GM23248 (cell line): ENCODE results near the gene HTRA1. TPM values are rescaled to one million over a fixed set of nuclear protein-coding genes. Genes with fewer than 3 reads are reported as not detected.

ENCODE experiments used
- DNase-seq: peaks from one replicate; pipeline ENCODE4 v3.0.0-alpha.2; 2015
- H2AFZ ChIP-seq: fragments of 200-600 bp; sonication (generic); 2 replicates; pipeline ENCODE4 v1.6.1; 2016; ENCODE audit warnings: antibody characterized with exemption
- H3F3A ChIP-seq: fragments of 200-600 bp; sonication (generic); 2 replicates; pipeline ENCODE4 v1.6.1; 2016; ENCODE audit warnings: mild to moderate bottlenecking, antibody characterized with exemption, mixed run types; ENCODE audit not compliant: insufficient read depth
- H3K27ac ChIP-seq: fragments of 200-600 bp; sonication (generic); 2 replicates; pipeline ENCODE4 v1.5.1; 2016; ENCODE audit warnings: mild to moderate bottlenecking
- H3K27me3 ChIP-seq: fragments of 200-600 bp; sonication (generic); replicated peaks from 2 replicates; pipeline ENCODE4 v1.6.1; 2016; ENCODE audit warnings: mild to moderate bottlenecking; ENCODE audit not compliant: insufficient read depth
- H3K36me3 ChIP-seq: fragments of 200-600 bp; sonication (generic); 2 replicates; pipeline ENCODE4 v1.6.1; 2016; ENCODE audit warnings: low read depth, mild to moderate bottlenecking
- H3K4me1 ChIP-seq: fragments of 200-600 bp; sonication (generic); 2 replicates; pipeline ENCODE4 v1.6.1; 2016; ENCODE audit warnings: mild to moderate bottlenecking; ENCODE audit not compliant: insufficient read depth
- H3K4me2 ChIP-seq: fragments of 200-600 bp; sonication (generic); one replicate; pipeline ENCODE4 v1.6.1; 2016; ENCODE audit warnings: mild to moderate bottlenecking; ENCODE audit not compliant: unreplicated experiment
- H3K4me3 ChIP-seq: fragments of 200-600 bp; sonication (generic); 2 replicates; pipeline ENCODE4 v1.5.1; 2016; ENCODE audit warnings: mild to moderate bottlenecking
- H3K79me2 ChIP-seq: fragments of 200-600 bp; sonication (generic); 2 replicates; pipeline ENCODE4 v1.6.1; 2016; ENCODE audit warnings: mild to moderate bottlenecking; ENCODE audit not compliant: insufficient read depth
- H3K9ac ChIP-seq: fragments of 200-600 bp; sonication (generic); 2 replicates; pipeline ENCODE4 v1.6.1; 2016; ENCODE audit warnings: mild to moderate bottlenecking
- H3K9me2 ChIP-seq: fragments of 200-600 bp; sonication (generic); 2 replicates; pipeline ENCODE4 v1.6.1; 2016; ENCODE audit warnings: mixed run types, mild to moderate bottlenecking, moderate library complexity; ENCODE audit not compliant: insufficient read depth
- H3K9me3 ChIP-seq: fragments of 200-600 bp; sonication (generic); one replicate; pipeline ENCODE4 v1.6.1; 2017; ENCODE audit warnings: low read depth
- H4K20me1 ChIP-seq: fragments of 200-600 bp; sonication (generic); 2 replicates; pipeline ENCODE4 v1.6.0; 2016; ENCODE audit not compliant: insufficient read depth
- EZH2 ChIP-seq: fragments of 200-600 bp; sonication (generic); IDR thresholded peaks from 2 replicates; pipeline ENCODE4 v1.6.1; 2018; ENCODE audit warnings: antibody characterized with exemption, mild to moderate bottlenecking; ENCODE audit not compliant: insufficient read depth, poor library complexity, severe bottlenecking
- EZH2phosphoT487 ChIP-seq: fragments of 200-600 bp; sonication (generic); IDR thresholded peaks from 2 replicates; pipeline ENCODE4 v1.6.1; 2018; ENCODE audit warnings: antibody characterized with exemption, moderate library complexity, mild to moderate bottlenecking, low read depth; ENCODE audit not compliant: insufficient read depth
- WGBS, 2 experiments: methylation state at CpG; one replicate each; pipeline ENCODE4 v1.1.6; 2015 to 2017; ENCODE audit warnings: low lambda C conversion rate in 2 of 2, low coverage in 1 of 2; ENCODE audit errors: missing lambda C conversion rate in 2 of 2; 5-methylcytosine and 5-hydroxymethylcytosine counted together
- in situ Hi-C: fragments of 300-500 bp; cut with MboI; formaldehyde crosslinking; loops from 2 replicates; pipeline ENCODE4 v1.15.0; 2020
- polyA plus RNA-seq: library from polyadenylated mRNA; unstranded; fragments of >200 nt; fragmentation: Nextera tagmentation; extraction: Ambion mirVana; gene quantifications from 2 replicates; pipeline ENCODE4 v1.2.1, GENCODE V29; 2016
- total RNA-seq: library from RNA; depleted of rRNA; stranded (reverse); fragments of >200 nt; shearing (Covaris generic); gene quantifications from 2 replicates; pipeline ENCODE4 v1.2.3, GENCODE V29; 2014

HTRA1 gene
- total and polyA plus RNA-seq, 2 experiments from 2014 or later, result 220 to 405 TPM

DNA sequence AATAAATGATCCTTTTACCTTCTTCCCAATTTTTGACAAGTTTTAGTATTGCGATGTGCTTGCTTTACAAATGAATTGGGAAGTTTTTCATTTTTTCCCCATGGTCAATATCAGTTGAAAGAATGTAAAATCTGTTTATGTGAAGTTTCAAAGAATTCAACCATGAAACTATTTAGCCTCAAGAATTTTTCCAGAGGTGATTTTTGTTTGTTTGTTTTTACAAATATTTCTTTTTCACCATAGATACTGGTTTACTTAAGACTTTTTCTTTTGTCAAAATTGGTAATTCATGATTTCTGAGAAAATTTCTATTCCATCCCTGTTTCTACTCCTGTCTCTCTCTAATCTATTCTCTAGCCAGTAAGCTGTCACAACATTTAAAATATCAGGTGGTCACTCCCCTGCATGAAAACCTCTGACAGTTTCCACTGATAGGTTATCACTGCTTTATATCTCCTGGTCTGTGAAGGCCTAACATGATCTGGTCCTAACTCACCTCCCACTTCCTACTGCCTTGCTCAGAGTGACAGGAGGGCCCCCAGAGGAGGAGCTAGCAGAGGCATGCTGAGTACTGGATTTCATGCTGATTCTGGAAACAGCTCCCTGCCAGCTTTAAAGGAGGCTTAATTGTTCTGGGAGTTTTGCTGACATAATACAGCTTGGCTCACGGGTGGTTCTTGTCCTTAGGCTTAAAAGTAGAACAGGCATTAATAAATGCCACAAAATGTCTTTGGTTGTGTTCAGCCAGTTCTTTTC is 14.5 kb upstream of the HTRA1 start:
- TF ChIP-seq EZH2phosphoT487 (no peak), EZH2 (no peak)
- H3K27ac ChIP-seq, result no peak overlapping the region
- H3F3A ChIP-seq, result no peaks in the 10 kb centered on the region
- H3K4me1 ChIP-seq, result peaks cover 7% of the 10 kb centered on the region
- peak; percentile 12 for DNase-seq
- H4K20me1 ChIP-seq, result no peaks in the 10 kb centered on the region
- H3K9ac ChIP-seq, result no peak overlapping the region
- H3K4me2 ChIP-seq, result no peak overlapping the region
- no peak overlapping the region for H2AFZ ChIP-seq
- no peaks in the 10 kb centered on the region for H3K36me3 ChIP-seq
- H3K27me3 ChIP-seq, result no peaks in the 10 kb centered on the region
- no peak overlapping the region for H3K4me3 ChIP-seq
- in situ Hi-C loops, result loop anchor here (10.0 kb wide), 1 partner anchor 118 kb away; the partner anchor contains the start of gene DMBT1
- no peaks in the 10 kb centered on the region for H3K9me3 ChIP-seq
- no peaks in the 10 kb centered on the region for H3K9me2 ChIP-seq
- H3K79me2 ChIP-seq, result no peaks in the 10 kb centered on the region
- 61 to 63% methylated on average over 2 of the region's 2 CpGs for WGBS, 2 experiments

GRCh38 chr10:122448600-122448999 is 12.8 kb upstream of the HTRA1 start:
- Histone ChIP-seq H3K27me3 (no peaks in the 10 kb centered on the region), H4K20me1 (no peaks in the 10 kb centered on the region), H3F3A (no peaks in the 10 kb centered on the region), H3K36me3 (no peaks in the 10 kb centered on the region), H3K4me2 (no peak overlapping the region), H2AFZ (no peak overlapping the region), H3K27ac (no peak overlapping the region), H3K4me3 (no peak overlapping the region), H3K79me2 (no peaks in the 10 kb centered on the region), H3K9me3 (no peaks in the 10 kb centered on the region), H3K4me1 (no peaks in the 10 kb centered on the region), H3K9me2 (no peaks in the 10 kb centered on the region), H3K9ac (no peak overlapping the region)
- in situ Hi-C loops, result loop anchor here (10.0 kb wide), 1 partner anchor 116 kb away; the partner anchor contains the start of gene DMBT1
- WGBS, 2 experiments, result 80 to 81% methylated on average over 3 of the region's 3 CpGs
- no peak for DNase-seq
- TF ChIP-seq EZH2phosphoT487 (no peak), EZH2 (no peak)

DNA sequence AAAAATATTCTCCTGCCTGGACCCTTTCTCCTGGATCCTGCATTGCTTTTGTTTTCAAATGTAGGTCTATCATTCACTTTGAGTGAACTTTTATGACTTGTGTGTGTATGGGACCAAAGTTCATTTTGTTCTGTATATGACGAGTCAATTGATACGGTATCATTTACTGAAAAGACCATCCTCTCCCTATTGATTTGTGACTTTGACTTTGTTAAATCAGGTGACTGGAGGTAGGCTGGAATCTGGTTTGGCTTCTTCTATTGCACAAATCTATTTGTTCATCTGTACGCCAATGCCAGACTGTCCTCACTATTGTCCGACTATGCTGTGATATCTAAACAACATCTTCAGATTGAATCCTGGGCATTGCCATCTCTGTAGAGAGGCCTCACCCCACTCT is 12.2 kb upstream of the HTRA1 start:
- TF ChIP-seq EZH2 (no peak), EZH2phosphoT487 (no peak)
- in situ Hi-C loops, result loop anchor here (10.0 kb wide), 1 partner anchor 116 kb away; the partner anchor contains the start of gene DMBT1
- Histone ChIP-seq H3K36me3 (no peaks in the 10 kb centered on the region), H3K4me2 (no peak overlapping the region), H3F3A (no peaks in the 10 kb centered on the region), H2AFZ (no peak overlapping the region), H3K9me3 (no peaks in the 10 kb centered on the region), H3K79me2 (no peaks in the 10 kb centered on the region), H3K27ac (no peak overlapping the region), H3K9ac (no peak overlapping the region), H3K27me3 (no peaks in the 10 kb centered on the region), H3K4me1 (no peaks in the 10 kb centered on the region), H4K20me1 (no peaks in the 10 kb centered on the region), H3K9me2 (no peaks in the 10 kb centered on the region), H3K4me3 (no peak overlapping the region)
- WGBS, 2 experiments, result 95 to 96% methylated on average over 4 of the region's 4 CpGs
- DNase-seq, result no peak

DNA sequence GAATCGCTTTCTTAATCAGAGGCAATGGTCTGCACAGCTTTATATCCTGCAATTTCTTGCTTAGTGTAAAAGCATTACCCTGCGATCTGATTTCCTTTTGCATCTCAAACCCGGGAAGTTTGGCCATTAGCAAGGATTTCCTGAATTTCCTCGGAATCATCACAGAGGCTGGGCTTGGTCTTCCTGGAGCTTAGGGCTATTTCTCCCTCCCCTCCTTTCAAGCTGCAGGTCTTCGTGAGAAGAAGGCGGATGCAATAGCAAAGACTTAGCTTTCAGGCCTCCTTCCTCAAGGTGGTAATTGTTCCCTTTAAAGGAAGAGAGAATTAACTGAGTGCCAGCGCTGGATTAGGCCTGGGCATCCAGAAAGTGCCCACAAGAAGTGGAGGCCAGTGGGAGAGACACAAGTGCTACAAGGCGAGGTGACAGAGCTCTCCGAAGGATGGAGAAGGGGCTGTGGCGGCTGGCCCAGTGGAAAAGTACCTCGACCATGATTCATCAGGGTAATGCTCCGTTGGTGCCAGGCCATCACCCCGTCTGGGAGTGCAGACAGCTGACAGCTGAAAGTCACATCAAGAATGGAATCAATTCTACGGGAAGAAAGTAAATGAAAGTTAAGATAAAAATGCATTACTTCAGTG is 10.9 kb upstream of the HTRA1 start:
- Histone ChIP-seq H3K27ac (no peak overlapping the region), H3K4me3 (no peak overlapping the region), H3K9me2 (no peaks in the 10 kb centered on the region), H3K4me1 (no peaks in the 10 kb centered on the region), H4K20me1 (no peaks in the 10 kb centered on the region), H2AFZ (no peak overlapping the region), H3K9ac (no peak overlapping the region), H3K79me2 (no peaks in the 10 kb centered on the region), H3F3A (no peaks in the 10 kb centered on the region), H3K9me3 (no peaks in the 10 kb centered on the region), H3K27me3 (no peaks in the 10 kb centered on the region), H3K36me3 (no peaks in the 10 kb centered on the region), H3K4me2 (no peak overlapping the region)
- no peak for DNase-seq
- in situ Hi-C loops, result no loop called here
- TF ChIP-seq EZH2 (no peak), EZH2phosphoT487 (no peak)
- 81 to 84% methylated on average over 14 of the region's 14 CpGs for WGBS, 2 experiments
